SK-N-SH (cell line): ENCODE results near the gene TLL2.

ENCODE experiments used
- CHD2 ChIP-seq: fragments of 150-350 bp; IDR thresholded peaks from 2 replicates; pipeline ENCODE4 v1.6.1; 2018; ENCODE audit warnings: low read length; ENCODE audit not compliant: partially characterized antibody
- CTCF ChIP-seq: fragments of 200-600 bp; sonication (generic); IDR thresholded peaks from 2 replicates; pipeline ENCODE4 v1.6.1; 2017; ENCODE audit warnings: antibody characterized with exemption, mild to moderate bottlenecking, moderate library complexity
- EZH2phosphoT487 ChIP-seq: fragments of 200-600 bp; sonication (generic); IDR thresholded peaks from 2 replicates; pipeline ENCODE4 v1.6.1; 2017; ENCODE audit warnings: low read depth, mixed run types, mild to moderate bottlenecking, antibody characterized with exemption, moderate library complexity, borderline replicate concordance
- FOXJ3 ChIP-seq: sonication (generic); formaldehyde crosslinking; IDR thresholded peaks from 2 replicates; pipeline ENCODE4 v1.5.1; 2020; ENCODE audit warnings: mild to moderate bottlenecking, missing genetic modification reagents
- FOXM1 ChIP-seq: IDR thresholded peaks from 2 replicates; pipeline ENCODE4 v1.4.0; 2012; ENCODE audit warnings: low read depth, mild to moderate bottlenecking
- MAX ChIP-seq: IDR thresholded peaks from 2 replicates; pipeline ENCODE4 v1.4.0; 2012; ENCODE audit warnings: low read depth
- MXI1 ChIP-seq: IDR thresholded peaks from 2 replicates; pipeline ENCODE4 v1.6.1; 2012; ENCODE audit warnings: mild to moderate bottlenecking, low read depth, low read length, improper control_type of control experiment
- POLR2AphosphoS5 ChIP-seq: IDR thresholded peaks from 2 replicates; pipeline ENCODE4 v1.6.1; 2012; ENCODE audit warnings: low read depth, low read length
- RFX5 ChIP-seq: IDR thresholded peaks from 2 replicates; pipeline ENCODE4 v1.6.1; 2012; ENCODE audit warnings: mild to moderate bottlenecking, improper control_type of control experiment, low read length
- USF2 ChIP-seq: fragments of 150-350 bp; IDR thresholded peaks from 2 replicates; pipeline ENCODE4 v1.6.1; 2017; ENCODE audit warnings: antibody characterized with exemption, low read length, low read depth, borderline replicate concordance
- YY1 ChIP-seq: IDR thresholded peaks from 2 replicates; pipeline ENCODE4 v1.4.0; 2012; ENCODE audit warnings: low read depth, mild to moderate bottlenecking
- ZBTB33 ChIP-seq: IDR thresholded peaks from 2 replicates; pipeline ENCODE4 v1.4.0; 2012; ENCODE audit warnings: low read depth, borderline replicate concordance

- peak; percentile 28; the same call in 1 of the 2 replicates for TF ChIP-seq POLR2AphosphoS5
- peak; percentile 61 for TF ChIP-seq CTCF
- no peak for TF ChIP-seq EZH2phosphoT487
- TF ChIP-seq YY1 = no peak
- no peak for TF ChIP-seq USF2
- TF ChIP-seq MAX = peak; percentile 85
- TF ChIP-seq ZBTB33 = no peak
- no peak for TF ChIP-seq RFX5
- peak; percentile 78; the same call in 1 of the 2 replicates for TF ChIP-seq MXI1
- no peak for TF ChIP-seq FOXJ3 (CRISPR knock-in tag)
- TF ChIP-seq FOXM1 = no peak
- TF ChIP-seq CHD2 = no peak
Measured at GRCh38 chr10:96513698-96514561, at the start of gene TLL2.
